ENCODE measurements around the gene LLGL2.

DNA sequence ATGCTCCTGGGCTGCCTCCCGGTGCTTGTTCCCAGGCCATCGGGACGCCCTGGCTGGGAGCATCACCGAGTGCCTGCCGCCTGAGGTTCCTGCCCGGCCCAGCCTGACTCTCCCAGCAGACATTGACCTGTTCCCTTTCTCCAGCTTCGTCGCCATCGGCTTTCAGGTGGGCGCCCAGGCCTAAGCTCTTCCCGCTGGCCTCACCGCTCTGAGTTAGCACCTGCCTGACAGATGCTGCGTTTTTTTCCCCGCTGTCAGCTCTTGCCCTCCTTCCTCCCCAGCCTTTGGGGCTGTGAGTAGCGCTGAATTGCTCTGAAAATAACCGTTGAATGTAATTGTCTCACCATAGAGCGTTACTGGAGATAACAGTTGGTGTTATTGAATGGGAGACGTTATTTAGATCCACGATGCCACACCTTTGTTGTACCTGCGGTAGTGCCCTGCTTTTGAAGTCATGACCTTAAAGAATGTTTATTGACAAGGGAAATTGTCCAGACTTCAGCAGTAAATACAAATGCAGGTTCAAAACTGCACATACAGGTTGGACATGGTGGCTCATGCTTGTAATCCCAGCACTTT lies 86.4 kb downstream of the LLGL2 start:
- TF ChIP-seq, protein P1, sequence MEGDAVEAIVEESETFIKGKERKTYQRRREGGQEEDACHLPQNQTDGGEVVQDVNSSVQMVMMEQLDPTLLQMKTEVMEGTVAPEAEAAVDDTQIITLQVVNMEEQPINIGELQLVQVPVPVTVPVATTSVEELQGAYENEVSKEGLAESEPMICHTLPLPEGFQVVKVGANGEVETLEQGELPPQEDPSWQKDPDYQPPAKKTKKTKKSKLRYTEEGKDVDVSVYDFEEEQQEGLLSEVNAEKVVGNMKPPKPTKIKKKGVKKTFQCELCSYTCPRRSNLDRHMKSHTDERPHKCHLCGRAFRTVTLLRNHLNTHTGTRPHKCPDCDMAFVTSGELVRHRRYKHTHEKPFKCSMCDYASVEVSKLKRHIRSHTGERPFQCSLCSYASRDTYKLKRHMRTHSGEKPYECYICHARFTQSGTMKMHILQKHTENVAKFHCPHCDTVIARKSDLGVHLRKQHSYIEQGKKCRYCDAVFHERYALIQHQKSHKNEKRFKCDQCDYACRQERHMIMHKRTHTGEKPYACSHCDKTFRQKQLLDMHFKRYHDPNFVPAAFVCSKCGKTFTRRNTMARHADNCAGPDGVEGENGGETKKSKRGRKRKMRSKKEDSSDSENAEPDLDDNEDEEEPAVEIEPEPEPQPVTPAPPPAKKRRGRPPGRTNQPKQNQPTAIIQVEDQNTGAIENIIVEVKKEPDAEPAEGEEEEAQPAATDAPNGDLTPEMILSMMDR (IDR thresholded peaks at IDR 0.05): no peak
- no peak for TF ChIP-seq POLR2A (IDR thresholded peaks at IDR 0.05)
